ENCODE data around the gene BIRC7. TPM values are rescaled to one million over a fixed set of nuclear protein-coding genes. Genes with fewer than 3 reads are reported as not detected.

The BIRC7 gene
- total RNA-seq, 1 donor from 2014 or later: 0.50 TPM

DNA sequence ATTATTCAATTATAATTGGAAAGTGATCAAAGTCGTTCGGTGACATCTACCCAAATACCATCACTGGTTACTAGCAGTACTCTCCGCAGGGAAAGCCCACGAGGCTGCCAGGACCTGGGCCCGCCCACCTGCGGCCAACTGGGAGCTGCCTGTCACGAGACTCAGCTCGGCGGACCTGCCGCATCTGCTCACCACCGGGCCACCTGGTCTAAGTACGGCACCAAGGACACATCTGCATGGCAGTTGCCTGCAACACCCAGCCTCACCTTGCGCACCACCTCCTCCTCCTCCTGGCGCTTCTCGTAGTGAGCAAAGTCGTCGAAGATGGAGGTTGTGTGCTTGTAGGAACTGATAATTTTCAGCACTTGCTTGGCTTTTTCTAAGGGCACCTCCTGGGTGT is 33.7 kb upstream of the BIRC7 start:
- H3K27me3 Mint-ChIP-seq (ENCODE audit: low read depth): no peaks in the 10 kb centered on the region
- no peak overlapping the region for H3K27ac Mint-ChIP-seq (ENCODE audit: unreplicated experiment)
- TF ChIP-seq, protein P1, sequence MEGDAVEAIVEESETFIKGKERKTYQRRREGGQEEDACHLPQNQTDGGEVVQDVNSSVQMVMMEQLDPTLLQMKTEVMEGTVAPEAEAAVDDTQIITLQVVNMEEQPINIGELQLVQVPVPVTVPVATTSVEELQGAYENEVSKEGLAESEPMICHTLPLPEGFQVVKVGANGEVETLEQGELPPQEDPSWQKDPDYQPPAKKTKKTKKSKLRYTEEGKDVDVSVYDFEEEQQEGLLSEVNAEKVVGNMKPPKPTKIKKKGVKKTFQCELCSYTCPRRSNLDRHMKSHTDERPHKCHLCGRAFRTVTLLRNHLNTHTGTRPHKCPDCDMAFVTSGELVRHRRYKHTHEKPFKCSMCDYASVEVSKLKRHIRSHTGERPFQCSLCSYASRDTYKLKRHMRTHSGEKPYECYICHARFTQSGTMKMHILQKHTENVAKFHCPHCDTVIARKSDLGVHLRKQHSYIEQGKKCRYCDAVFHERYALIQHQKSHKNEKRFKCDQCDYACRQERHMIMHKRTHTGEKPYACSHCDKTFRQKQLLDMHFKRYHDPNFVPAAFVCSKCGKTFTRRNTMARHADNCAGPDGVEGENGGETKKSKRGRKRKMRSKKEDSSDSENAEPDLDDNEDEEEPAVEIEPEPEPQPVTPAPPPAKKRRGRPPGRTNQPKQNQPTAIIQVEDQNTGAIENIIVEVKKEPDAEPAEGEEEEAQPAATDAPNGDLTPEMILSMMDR (IDR thresholded peaks at IDR 0.05): no peak
- peaks cover 28% of the 10 kb centered on the region for H3K4me1 Mint-ChIP-seq (ENCODE audit: low read depth)
- no peak overlapping the region for H3K4me3 Mint-ChIP-seq (ENCODE audit: unreplicated experiment)
- H3K36me3 Mint-ChIP-seq (ENCODE audit: low read depth): peaks cover 24% of the 10 kb centered on the region
- no peak for DNase-seq (ENCODE audit: low spot score)
- no peaks in the 10 kb centered on the region for H3K9me3 Mint-ChIP-seq (ENCODE audit: low read depth)

DNA sequence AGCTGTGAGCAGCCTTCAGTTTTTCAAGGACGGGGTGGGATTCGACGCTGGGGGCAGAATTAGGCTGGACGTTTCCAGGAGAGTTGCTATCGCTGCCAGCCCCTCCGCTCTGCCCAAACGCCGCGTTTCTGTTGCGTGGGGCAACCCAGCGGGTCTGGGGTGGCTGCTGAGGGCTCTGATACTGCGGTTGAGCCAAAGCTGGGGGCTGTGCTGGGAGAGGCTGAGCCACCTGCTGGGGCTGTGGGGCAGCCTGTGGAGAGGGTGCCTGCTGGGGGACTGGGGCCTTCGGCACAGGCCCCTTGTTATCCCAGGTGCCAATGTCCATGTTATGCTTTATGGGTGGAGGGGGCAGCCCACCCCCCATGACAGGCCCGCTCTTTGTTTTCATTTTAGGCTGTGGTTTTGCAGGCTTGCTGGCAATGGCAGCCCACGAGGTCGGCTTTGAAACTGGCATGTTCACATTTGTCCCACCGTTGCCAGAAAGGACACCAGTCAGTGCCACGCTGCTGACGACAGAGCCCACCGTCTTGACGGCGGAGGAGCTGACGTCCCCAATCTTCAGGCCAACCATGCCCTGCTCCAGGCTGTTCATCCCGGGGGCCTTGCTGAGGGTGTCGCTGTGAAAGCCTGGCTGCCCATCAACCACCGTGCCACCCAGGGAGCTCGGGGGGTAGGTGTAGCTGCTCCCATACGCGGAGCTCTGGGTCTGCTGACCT is 32.7 kb upstream of the BIRC7 start:
- Mint-ChIP-seq H3K9me3 (ENCODE audit: low read depth) (no peaks in the 10 kb centered on the region), H3K27ac (ENCODE audit: unreplicated experiment) (no peak overlapping the region), H3K4me1 (ENCODE audit: low read depth) (peaks cover 20% of the 10 kb centered on the region), H3K36me3 (ENCODE audit: low read depth) (peaks cover 28% of the 10 kb centered on the region), H3K4me3 (ENCODE audit: unreplicated experiment) (no peak overlapping the region), H3K27me3 (ENCODE audit: low read depth) (no peaks in the 10 kb centered on the region)
- no peak for DNase-seq (ENCODE audit: low spot score)
- TF ChIP-seq, protein P1 (IDR thresholded peaks at IDR 0.05): no peak

DNA sequence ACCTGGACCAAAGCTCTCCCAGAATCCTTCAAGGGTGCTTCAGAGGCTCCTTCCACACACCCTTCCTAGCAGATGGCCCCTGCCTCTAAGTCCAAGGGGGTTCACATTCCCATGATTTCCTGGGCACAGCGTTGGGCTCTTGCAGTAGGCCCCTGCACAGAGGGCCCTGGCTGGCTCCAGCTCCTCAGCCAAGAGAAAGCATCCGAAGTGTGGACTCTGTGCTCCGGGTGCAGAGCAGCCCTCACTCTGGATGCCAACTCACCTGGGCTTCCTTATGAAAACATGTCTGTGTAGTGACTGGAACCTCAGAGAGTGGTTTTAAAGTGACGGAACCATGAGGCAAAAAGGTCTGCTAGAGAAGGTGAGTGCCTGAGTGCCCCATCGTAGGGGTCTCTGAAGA is 31.3 kb upstream of the BIRC7 start:
- no peaks in the 10 kb centered on the region for H3K9me3 Mint-ChIP-seq (ENCODE audit: low read depth)
- peaks cover 12% of the 10 kb centered on the region for H3K4me1 Mint-ChIP-seq (ENCODE audit: low read depth)
- no peak overlapping the region for H3K4me3 Mint-ChIP-seq (ENCODE audit: unreplicated experiment)
- no peaks in the 10 kb centered on the region for H3K27me3 Mint-ChIP-seq (ENCODE audit: low read depth)
- no peak overlapping the region for H3K27ac Mint-ChIP-seq (ENCODE audit: unreplicated experiment)
- DNase-seq (ENCODE audit: low spot score): no peak
- TF ChIP-seq, protein P1 (IDR thresholded peaks at IDR 0.05): no peak
- H3K36me3 Mint-ChIP-seq (ENCODE audit: low read depth): peaks cover 31% of the 10 kb centered on the region

DNA sequence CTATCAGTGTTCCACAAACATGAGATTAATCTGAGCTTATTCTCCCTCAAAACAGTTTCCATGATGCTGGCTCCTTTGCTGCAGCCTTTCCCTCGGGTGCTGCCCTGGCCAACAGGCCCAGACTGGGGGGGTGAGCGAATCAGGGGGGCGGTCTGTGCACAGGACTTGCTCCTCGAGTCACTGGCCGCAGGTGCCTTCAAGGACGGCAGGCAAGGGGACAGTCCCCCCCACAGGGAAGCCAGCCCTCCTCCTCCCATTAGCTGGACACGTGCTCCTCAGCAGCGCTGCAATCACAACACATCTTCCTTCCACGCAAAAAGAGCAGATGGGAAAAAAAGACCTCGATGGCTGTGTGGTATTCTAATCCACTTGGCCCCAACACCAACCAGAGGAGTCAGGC is 29.8 kb upstream of the BIRC7 start:
- peaks cover 17% of the 10 kb centered on the region for H3K4me1 Mint-ChIP-seq (ENCODE audit: low read depth)
- TF ChIP-seq, protein P1 (IDR thresholded peaks at IDR 0.05): no peak
- H3K27me3 Mint-ChIP-seq (ENCODE audit: low read depth): no peaks in the 10 kb centered on the region
- H3K36me3 Mint-ChIP-seq (ENCODE audit: low read depth): peaks cover 34% of the 10 kb centered on the region
- no peak overlapping the region for H3K27ac Mint-ChIP-seq (ENCODE audit: unreplicated experiment)
- no peaks in the 10 kb centered on the region for H3K9me3 Mint-ChIP-seq (ENCODE audit: low read depth)
- DNase-seq (ENCODE audit: low spot score): no peak
- H3K4me3 Mint-ChIP-seq (ENCODE audit: unreplicated experiment): no peak overlapping the region

DNA sequence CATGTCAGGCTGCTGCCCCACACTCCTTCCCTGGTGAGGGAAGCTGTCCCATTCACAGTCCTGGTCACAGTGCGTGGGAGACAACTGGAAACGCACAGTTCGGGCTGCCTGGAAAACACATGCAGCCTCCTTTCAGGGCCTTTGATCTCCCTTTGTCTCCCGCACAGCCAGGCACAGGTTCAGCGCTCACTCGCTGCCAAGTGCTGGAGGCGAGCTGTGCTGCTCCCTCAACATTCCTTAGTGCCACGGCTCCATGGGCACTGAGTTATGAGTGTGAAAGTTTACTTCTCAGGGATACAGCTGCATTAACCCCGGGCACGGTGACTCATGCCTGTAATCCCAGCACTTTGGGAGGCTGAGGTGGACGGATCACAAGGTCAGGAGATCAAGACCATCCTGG is 28.8 kb upstream of the BIRC7 start:
- peaks cover 29% of the 10 kb centered on the region for H3K36me3 Mint-ChIP-seq (ENCODE audit: low read depth)
- no peaks in the 10 kb centered on the region for H3K9me3 Mint-ChIP-seq (ENCODE audit: low read depth)
- no peaks in the 10 kb centered on the region for H3K27me3 Mint-ChIP-seq (ENCODE audit: low read depth)
- H3K27ac Mint-ChIP-seq (ENCODE audit: unreplicated experiment): no peak overlapping the region
- H3K4me1 Mint-ChIP-seq (ENCODE audit: low read depth): peaks cover 16% of the 10 kb centered on the region
- no peak overlapping the region for H3K4me3 Mint-ChIP-seq (ENCODE audit: unreplicated experiment)
- TF ChIP-seq, protein P1 (IDR thresholded peaks at IDR 0.05): no peak
- no peak for DNase-seq (ENCODE audit: low spot score)

Data from chondrocyte (in vitro differentiated cells).